Endothelial cell (in vitro differentiated cells): ENCODE measurements around the gene MYL3. TPM values are rescaled to one million over a fixed set of nuclear protein-coding genes. Genes with fewer than 3 reads are reported as not detected.
A peak's percentile ranks its signal among the peaks of the same experiment; 100 is the strongest.

Source experiments
- DNase-seq: peaks from one replicate; pipeline ENCODE4 v3.0.0; 2021; ENCODE audit warnings: low spot score
- H3K27ac Mint-ChIP-seq: one replicate; pipeline ENCODE4 v1.8.0; 2021; ENCODE audit warnings: mixed read lengths, inconsistent platforms; ENCODE audit not compliant: unreplicated experiment
- H3K27me3 Mint-ChIP-seq: one replicate; pipeline ENCODE4 v1.8.0; 2021; ENCODE audit warnings: mild to moderate bottlenecking, moderate library complexity, mixed read lengths, inconsistent platforms; ENCODE audit not compliant: unreplicated experiment
- H3K36me3 Mint-ChIP-seq: one replicate; pipeline ENCODE4 v1.8.0; 2021; ENCODE audit warnings: mild to moderate bottlenecking, low read depth, mixed read lengths, inconsistent platforms; ENCODE audit not compliant: unreplicated experiment
- H3K4me1 Mint-ChIP-seq: one replicate; pipeline ENCODE4 v1.8.0; 2021; ENCODE audit warnings: mild to moderate bottlenecking, mixed read lengths, inconsistent platforms; ENCODE audit not compliant: unreplicated experiment
- H3K4me3 Mint-ChIP-seq: one replicate; pipeline ENCODE4 v1.8.0; 2021; ENCODE audit warnings: mild to moderate bottlenecking, mixed read lengths, inconsistent platforms; ENCODE audit not compliant: unreplicated experiment
- H3K9me3 Mint-ChIP-seq: one replicate; pipeline ENCODE4 v1.8.0; 2021; ENCODE audit warnings: mixed read lengths, inconsistent platforms; ENCODE audit not compliant: unreplicated experiment
- total RNA-seq: library from RNA; stranded (reverse); fragmentation: NEBNext Ultra II Directional; extraction: Animal tissue kit (Norgen Biotek cat#: 25700); gene quantifications from one replicate; pipeline ENCODE4 v1.2.1, GENCODE V29; 2021; ENCODE audit not compliant: unreplicated experiment
- TF ChIP-seq, protein P1 (sequence below): fragments of 200-600 bp; sonication (generic); IDR thresholded peaks from one replicate; pipeline ENCODE4 v1.5.0; 2021; ENCODE audit warnings: antibody characterized with exemption; ENCODE audit not compliant: unreplicated experiment

Gene MYL3
- total RNA-seq, 1 donor from 2014 or later = not detected

GRCh38 chr3:46870651-46871050 lies 7.4 kb upstream of the MYL3 start:
- Mint-ChIP-seq H3K4me3 (peak overlapping the region; percentile 66), H3K4me1 (peaks cover 9% of the 10 kb centered on the region), H3K9me3 (no peaks in the 10 kb centered on the region), H3K27ac (no peak overlapping the region), H3K27me3 (peaks cover 11% of the 10 kb centered on the region), H3K36me3 (peaks cover 3% of the 10 kb centered on the region)
- TF ChIP-seq, protein P1, sequence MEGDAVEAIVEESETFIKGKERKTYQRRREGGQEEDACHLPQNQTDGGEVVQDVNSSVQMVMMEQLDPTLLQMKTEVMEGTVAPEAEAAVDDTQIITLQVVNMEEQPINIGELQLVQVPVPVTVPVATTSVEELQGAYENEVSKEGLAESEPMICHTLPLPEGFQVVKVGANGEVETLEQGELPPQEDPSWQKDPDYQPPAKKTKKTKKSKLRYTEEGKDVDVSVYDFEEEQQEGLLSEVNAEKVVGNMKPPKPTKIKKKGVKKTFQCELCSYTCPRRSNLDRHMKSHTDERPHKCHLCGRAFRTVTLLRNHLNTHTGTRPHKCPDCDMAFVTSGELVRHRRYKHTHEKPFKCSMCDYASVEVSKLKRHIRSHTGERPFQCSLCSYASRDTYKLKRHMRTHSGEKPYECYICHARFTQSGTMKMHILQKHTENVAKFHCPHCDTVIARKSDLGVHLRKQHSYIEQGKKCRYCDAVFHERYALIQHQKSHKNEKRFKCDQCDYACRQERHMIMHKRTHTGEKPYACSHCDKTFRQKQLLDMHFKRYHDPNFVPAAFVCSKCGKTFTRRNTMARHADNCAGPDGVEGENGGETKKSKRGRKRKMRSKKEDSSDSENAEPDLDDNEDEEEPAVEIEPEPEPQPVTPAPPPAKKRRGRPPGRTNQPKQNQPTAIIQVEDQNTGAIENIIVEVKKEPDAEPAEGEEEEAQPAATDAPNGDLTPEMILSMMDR = no peak
- DNase-seq = no peak

DNA sequence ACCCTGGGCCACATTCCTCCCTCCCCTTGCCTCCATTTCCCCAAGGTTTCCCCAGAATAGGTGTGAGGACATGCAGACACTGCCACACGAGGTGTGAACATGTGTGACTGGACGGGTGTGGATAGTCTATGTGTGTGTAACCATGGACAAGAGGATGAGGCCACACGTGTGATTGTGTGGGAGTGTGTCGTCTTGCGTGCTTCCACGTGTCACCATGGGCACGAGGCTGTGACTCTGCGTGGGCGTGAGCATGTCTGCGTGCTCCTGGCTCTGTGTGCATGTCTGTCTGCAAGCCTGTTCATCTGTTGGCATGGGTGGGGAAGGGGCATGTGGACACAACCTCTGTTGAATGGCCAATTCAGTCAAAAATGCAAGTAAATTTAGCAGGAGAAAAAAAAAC lies 6.2 kb upstream of the MYL3 start:
- Mint-ChIP-seq H3K27ac (peak overlapping the region; percentile 43), H3K4me1 (peaks cover 9% of the 10 kb centered on the region), H3K9me3 (no peaks in the 10 kb centered on the region), H3K4me3 (no peak overlapping the region), H3K36me3 (peaks cover 3% of the 10 kb centered on the region), H3K27me3 (peaks cover 13% of the 10 kb centered on the region)
- no peak for DNase-seq
- TF ChIP-seq, protein P1 = no peak

- Mint-ChIP-seq H3K4me1 (peaks cover 9% of the 10 kb centered on the region), H3K36me3 (peaks cover 3% of the 10 kb centered on the region), H3K27ac (no peak overlapping the region), H3K27me3 (peaks cover 16% of the 10 kb centered on the region), H3K9me3 (no peaks in the 10 kb centered on the region), H3K4me3 (no peak overlapping the region)
- TF ChIP-seq, protein P1 = no peak
- DNase-seq = no peak
These were observed 5.7 kb upstream of the MYL3 start for GRCh38 chr3:46868948-46869347.

DNA sequence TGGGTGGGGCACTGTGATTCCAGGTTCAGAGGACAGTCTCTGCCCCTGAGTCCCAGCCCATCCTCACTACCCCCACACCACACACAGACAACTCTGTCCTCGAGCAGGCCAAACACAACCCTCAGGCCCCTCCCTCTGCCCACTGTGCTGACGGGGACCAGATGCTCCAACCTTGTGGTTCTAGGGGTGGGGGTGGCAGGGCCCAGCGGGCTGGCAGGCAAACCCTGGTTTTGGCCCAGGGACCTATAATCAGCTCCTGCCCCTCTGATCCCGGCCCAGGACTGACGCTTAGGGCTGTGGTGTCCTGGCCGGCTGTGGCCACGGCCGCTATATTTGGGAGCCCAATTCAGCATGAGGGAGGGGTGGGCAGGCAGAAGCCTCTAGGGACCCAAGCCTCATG lies 5.0 kb upstream of the MYL3 start:
- Mint-ChIP-seq H3K27ac (no peak overlapping the region), H3K9me3 (no peaks in the 10 kb centered on the region), H3K4me1 (peaks cover 7% of the 10 kb centered on the region), H3K4me3 (no peak overlapping the region), H3K27me3 (peaks cover 16% of the 10 kb centered on the region), H3K36me3 (peaks cover 3% of the 10 kb centered on the region)
- TF ChIP-seq, protein P1 = no peak
- no peak for DNase-seq

DNA sequence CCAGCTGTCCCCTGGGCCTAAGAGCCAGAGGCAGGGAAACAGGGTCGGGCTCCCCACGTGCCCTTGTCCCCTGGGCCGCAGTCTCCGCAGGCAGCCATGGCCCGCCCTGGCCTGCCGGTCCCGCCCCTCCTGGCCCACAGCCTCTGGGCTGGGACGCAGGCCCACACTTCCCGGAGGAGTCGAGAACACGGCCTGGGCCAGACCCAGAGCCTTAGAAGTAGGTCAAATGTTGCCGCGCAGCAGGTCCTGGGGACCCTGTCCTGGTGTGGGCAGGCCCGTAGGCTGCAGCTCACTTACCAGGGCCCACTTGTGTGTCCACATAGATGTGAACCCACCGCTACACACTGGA lies 4.3 kb upstream of the MYL3 start:
- no peak overlapping the region for H3K4me3 Mint-ChIP-seq
- H3K9me3 Mint-ChIP-seq = no peaks in the 10 kb centered on the region
- H3K36me3 Mint-ChIP-seq = peaks cover 3% of the 10 kb centered on the region
- DNase-seq = no peak
- TF ChIP-seq, protein P1 = no peak
- H3K27me3 Mint-ChIP-seq = peaks cover 16% of the 10 kb centered on the region
- no peak overlapping the region for H3K27ac Mint-ChIP-seq
- H3K4me1 Mint-ChIP-seq = no peaks in the 10 kb centered on the region
